GM18502 (cell line): ENCODE data around the gene FUT3.
"Not testable (repeated sequence)": the region's sequence is repeated elsewhere in the genome, so short reads cannot be mapped to it uniquely, and the experiment has no call there.

ENCODE experiments used
- ATAC-seq: cut with Tn5 transposase; IDR thresholded peaks from one replicate; pipeline ENCODE4 v1.9.1; 2021; ENCODE audit warnings: mild to moderate bottlenecking; ENCODE audit not compliant: unreplicated experiment, poor library complexity

The FUT3 gene

GRCh38 chr19:5883157-5883873 lies 32.1 kb upstream of the FUT3 start:
- ATAC-seq, result not testable (repeated sequence)

GRCh38 chr19:5882421-5882968 lies 31.2 kb upstream of the FUT3 start:
- no peak for ATAC-seq

DNA sequence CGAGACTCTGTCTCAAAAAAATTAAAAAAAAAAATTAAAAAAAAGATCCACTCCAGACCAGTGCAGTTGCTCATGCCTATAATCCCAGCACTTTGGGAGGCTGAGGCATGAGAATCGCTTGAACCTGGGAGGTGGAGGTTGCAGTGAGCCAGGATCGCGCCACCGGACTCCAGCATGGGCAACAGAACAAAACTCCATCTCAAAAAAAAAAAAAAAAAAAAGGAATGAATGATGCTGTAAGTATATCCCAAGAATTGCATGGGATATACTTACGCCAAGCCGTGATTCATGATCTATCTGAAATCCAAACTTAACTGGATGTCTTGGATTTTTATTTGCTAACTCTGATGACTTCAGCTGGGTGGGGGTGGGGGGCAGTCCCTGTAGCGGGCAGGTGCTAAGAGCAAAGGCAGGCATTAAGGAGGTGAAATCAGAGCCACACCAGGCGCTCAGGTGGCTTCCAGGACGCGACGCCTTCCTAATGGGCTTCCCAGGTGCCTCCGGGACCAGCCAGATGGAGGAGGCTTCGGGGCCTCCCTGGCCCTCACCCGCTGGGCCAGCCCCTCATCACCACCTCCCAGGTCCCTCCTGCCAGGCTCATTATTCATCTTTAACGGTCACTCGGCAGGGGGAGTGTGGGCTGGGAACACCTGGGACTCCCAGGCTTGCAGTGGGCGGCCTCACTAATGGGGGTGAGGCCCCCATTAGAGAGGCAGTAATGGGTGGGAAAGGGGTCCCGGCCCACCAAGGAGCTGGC lies 30.5 kb upstream of the FUT3 start:
- no peak for ATAC-seq

DNA sequence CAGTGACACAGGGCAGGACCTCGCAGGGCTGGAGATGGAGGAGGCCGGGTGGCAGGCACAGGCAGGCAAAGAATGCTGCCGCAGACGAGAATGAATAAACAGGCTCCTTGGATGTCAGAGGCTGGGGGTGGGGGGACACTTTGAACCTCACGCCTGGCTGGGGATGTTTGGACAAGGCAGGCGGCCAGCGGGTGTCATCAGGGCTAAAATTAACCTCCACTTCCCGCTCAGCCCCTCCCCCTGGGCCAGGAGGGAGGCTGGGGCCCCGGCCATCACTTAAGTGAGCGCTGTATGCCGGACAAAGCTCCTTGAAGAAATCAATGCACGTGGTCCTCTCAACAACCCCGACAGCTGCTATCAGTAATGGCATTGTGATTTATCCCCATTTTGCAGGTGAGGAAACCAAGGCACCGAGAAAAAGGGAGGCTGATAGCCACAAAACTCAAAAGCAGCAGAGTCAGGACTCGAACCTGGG lies 29.4 kb upstream of the FUT3 start:
- no peak for ATAC-seq

GRCh38 chr19:5880196-5880595 lies 28.9 kb upstream of the FUT3 start:
- no peak for ATAC-seq

DNA sequence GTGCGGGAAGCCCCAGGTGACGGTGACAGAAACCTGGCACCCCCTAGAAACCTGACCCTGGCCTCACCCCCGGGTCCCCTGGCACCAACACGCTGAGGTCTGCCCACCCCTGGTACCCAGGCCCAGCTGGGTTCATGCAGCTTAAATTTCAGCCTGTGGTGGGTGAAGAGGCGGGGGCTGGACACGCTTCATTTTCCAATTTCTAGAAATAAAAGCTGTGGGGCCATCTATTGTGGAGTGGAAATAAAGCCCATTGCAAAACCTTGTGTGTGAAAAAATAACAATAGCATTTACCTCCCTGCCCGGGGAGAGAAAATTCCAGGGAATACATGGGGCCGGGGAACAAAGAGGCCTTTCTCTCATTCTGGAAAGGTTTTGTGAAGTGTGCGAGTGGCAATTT lies 26.6 kb upstream of the FUT3 start:
- no peak for ATAC-seq

GRCh38 chr19:5877427-5877826 lies 26.2 kb upstream of the FUT3 start:
- no peak for ATAC-seq

- not testable (repeated sequence) for ATAC-seq
Measured at GRCh38 chr19:5874496-5874895, 23.2 kb upstream of the FUT3 start.

DNA sequence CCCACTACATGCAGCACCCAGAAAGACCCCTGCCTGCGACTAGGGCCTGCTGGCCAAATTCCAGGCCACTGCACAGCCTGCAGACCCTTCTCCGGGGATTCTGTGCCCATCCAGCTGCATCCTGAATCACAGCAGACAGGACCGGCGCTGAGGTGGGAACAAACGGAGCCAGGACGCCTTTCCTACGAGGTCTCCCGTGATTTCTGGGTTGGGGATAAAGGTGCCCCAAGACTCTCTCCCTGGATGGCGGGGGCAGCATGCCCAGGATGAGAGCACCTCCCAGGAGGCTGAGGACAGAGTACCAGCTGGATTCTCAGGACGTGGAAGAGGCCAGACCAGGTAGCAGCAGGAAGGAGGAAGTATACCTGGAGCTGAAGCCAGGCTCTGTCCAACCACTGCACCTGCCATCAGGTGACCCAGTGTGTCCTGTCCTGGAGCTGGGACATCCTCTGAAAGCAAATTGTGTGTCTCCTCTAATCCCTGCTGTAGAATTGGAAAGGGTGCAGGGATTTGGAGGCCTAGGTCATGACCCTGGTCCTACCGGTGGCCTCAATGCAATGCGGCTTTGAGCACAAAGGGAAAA lies 22.5 kb upstream of the FUT3 start:
- no peak for ATAC-seq

GRCh38 chr19:5870986-5871394 lies 19.7 kb upstream of the FUT3 start:
- no peak for ATAC-seq

GRCh38 chr19:5867201-5868136 lies 16.2 kb upstream of the FUT3 start:
- no peak for ATAC-seq

GRCh38 chr19:5865772-5866171 lies 14.5 kb upstream of the FUT3 start:
- no peak for ATAC-seq

GRCh38 chr19:5864725-5865486 lies 13.7 kb upstream of the FUT3 start:
- ATAC-seq, result no peak

GRCh38 chr19:5864013-5864720 lies 12.9 kb upstream of the FUT3 start:
- ATAC-seq, result no peak

- no peak for ATAC-seq
Measured at GRCh38 chr19:5863030-5863665, 11.9 kb upstream of the FUT3 start.

- ATAC-seq, result no peak
Measured at GRCh38 chr19:5857203-5858081, 6.2 kb upstream of the FUT3 start.

GRCh38 chr19:5855151-5855550 lies 3.9 kb upstream of the FUT3 start:
- not testable (repeated sequence) for ATAC-seq
